HCT116 (cell line): ENCODE data around the gene BAIAP2L1. TPM values are rescaled to one million over a fixed set of nuclear protein-coding genes. Genes with fewer than 3 reads are reported as not detected.

Experiments used
- ATAC-seq: fragments of 200-7000 bp; cut with Tn5 transposase; 2 replicates; pipeline ENCODE4 v1.9.1; 2020; ENCODE audit warnings: mild to moderate bottlenecking, moderate library complexity
- BruUV-seq: library from RNA; stranded (reverse); fragments of 400-500 nt; replicated peaks from 2 replicates; lab custom pipeline; 2021; lab: Mats Ljungman, UMichigan
- CTCF ChIA-PET: fragments of 300-600 bp; sonication (Branson Sonifier 250); formaldehyde crosslinking; loops from one replicate; lab custom pipeline; 2021; ENCODE audit warnings: antibody characterized with exemption; lab: Charles Lee
- POLR2A ChIA-PET: fragments of 300-600, 350-600 bp; sonication (Branson Sonifier 250); formaldehyde crosslinking; loops from one replicate; lab custom pipeline; 2021; ENCODE audit warnings: antibody characterized with exemption; lab: Charles Lee
- RAD21 ChIA-PET, 2 experiments: fragments of 300-600 bp; sonication (Branson Sonifier 250); formaldehyde crosslinking; loops; one replicate each; lab custom pipeline; 2023; ENCODE audit warnings: low total read pairs in 2 of 2; ENCODE audit not compliant: uncharacterized antibody in 2 of 2, unreplicated experiment in 2 of 2, low non-redundant PET in 1 of 2; lab: Charles Lee
- DNase-seq: peaks from one replicate; pipeline ENCODE4 v3.0.0-alpha.2; 2010; ENCODE audit warnings: low read depth, low spot score
- H2AFZ ChIP-seq: fragments of 200-600 bp; shearing (Covaris generic), sonication (generic); 2 replicates; pipeline ENCODE4 v1.6.1; 2017; ENCODE audit warnings: low read depth, mixed run types, mixed read lengths, antibody characterized with exemption, low read length; ENCODE audit not compliant: poor library complexity, severe bottlenecking
- H3K27ac ChIP-seq: 2 replicates; pipeline ENCODE4 v1.5.1; 2012; ENCODE audit warnings: low read depth, low read length
- H3K27me3 ChIP-seq: fragments of 200-600 bp; sonication (generic); 2 replicates; pipeline ENCODE4 v1.6.1; 2016; ENCODE audit warnings: mixed run types, low read length, mixed read lengths; ENCODE audit not compliant: insufficient read depth
- H3K36me3 ChIP-seq, 2 experiments: fragments of 200-500 bp in 1 of 2; fragments of 200-600 bp in 1 of 2; sonication (Bioruptor generic) in 1 of 2; sonication (generic) in 1 of 2; 2 replicates each; pipeline versions ENCODE4 v1.5.1 to v1.6.1; 2014 to 2016; ENCODE audit warnings: low read length in 2 of 2, inconsistent platforms in 1 of 2, mixed read lengths in 1 of 2, mixed run types in 1 of 2; ENCODE audit not compliant: insufficient read depth in 2 of 2, control insufficient read depth in 1 of 2
- H3K4me1 ChIP-seq, 2 experiments: fragments of 200-600 bp in 1 of 2; sonication (generic) in 1 of 2; 2 replicates each; pipeline versions ENCODE4 v1.5.1 to v1.6.1; 2012 to 2017; ENCODE audit warnings: low read length in 2 of 2, inconsistent platforms in 1 of 2, mild to moderate bottlenecking in 1 of 2, mixed read lengths in 1 of 2, mixed run types in 1 of 2, moderate library complexity in 1 of 2; ENCODE audit not compliant: insufficient read depth in 2 of 2, control insufficient read depth in 1 of 2
- H3K4me2 ChIP-seq: fragments of 200-600 bp; sonication (generic); 2 replicates; pipeline ENCODE4 v1.6.1; 2017; ENCODE audit warnings: mixed run types, low read length, mixed read lengths
- H3K4me3 ChIP-seq, 2 experiments: fragments of 200-600 bp in 1 of 2; sonication (generic) in 1 of 2; replicated peaks in 1 of 2; 2 replicates each; pipeline ENCODE4 v1.5.1; 2011 to 2016; ENCODE audit warnings: low read length in 2 of 2, control low read depth in 1 of 2, low read depth in 1 of 2, mild to moderate bottlenecking in 1 of 2, mixed read lengths in 1 of 2, mixed run types in 1 of 2
- H3K79me2 ChIP-seq: fragments of 200-600 bp; sonication (generic); 2 replicates; pipeline ENCODE4 v1.6.1; 2017; ENCODE audit warnings: mild to moderate bottlenecking, mixed run types, low read length, moderate library complexity, mixed read lengths; ENCODE audit not compliant: insufficient read depth
- H3K9ac ChIP-seq: fragments of 200-600 bp; sonication (generic); 2 replicates; pipeline ENCODE4 v1.6.1; 2016; ENCODE audit warnings: low read length, mixed read lengths
- H3K9me2 ChIP-seq: fragments of 200-600 bp; sonication (generic), shearing (Covaris generic); 2 replicates; pipeline ENCODE4 v1.6.1; 2017; ENCODE audit warnings: mixed run types, mild to moderate bottlenecking, moderate library complexity; ENCODE audit not compliant: insufficient read depth
- H3K9me3 ChIP-seq, 2 experiments: fragments of 200-500 bp in 1 of 2; fragments of 200-600 bp in 1 of 2; sonication (Bioruptor generic) in 1 of 2; sonication (generic) in 1 of 2; 2 replicates each; pipeline ENCODE4 v1.6.1; 2014 to 2017; ENCODE audit warnings: low read length in 2 of 2, mixed read lengths in 2 of 2, inconsistent platforms in 1 of 2, low read depth in 1 of 2, mild to moderate bottlenecking in 1 of 2, mixed run types in 1 of 2, moderate library complexity in 1 of 2; ENCODE audit not compliant: control insufficient read depth in 1 of 2, insufficient read depth in 1 of 2
- H4K20me1 ChIP-seq: fragments of 200-600 bp; sonication (generic), shearing (Covaris generic); 2 replicates; pipeline ENCODE4 v1.6.1; 2017; ENCODE audit warnings: mixed run types, mild to moderate bottlenecking, moderate library complexity; ENCODE audit not compliant: insufficient read depth
- CTCF ChIP-seq, 3 experiments: fragments of 200-600 bp in 1 of 3; sonication (generic) in 1 of 3; IDR thresholded peaks in 2 of 3; conservative IDR thresholded peaks in 1 of 3; 2 replicates each; pipeline ENCODE4 v1.5.1; 2012 to 2017; ENCODE audit warnings: low read depth in 2 of 3, low read length in 2 of 3, antibody characterized with exemption in 1 of 3, borderline replicate concordance in 1 of 3, control low read depth in 1 of 3, mild to moderate bottlenecking in 1 of 3, mixed read lengths in 1 of 3, mixed run types in 1 of 3, moderate library complexity in 1 of 3; ENCODE audit not compliant: insufficient read depth in 1 of 3
- ELF1 ChIP-seq: IDR thresholded peaks from 2 replicates; pipeline ENCODE4 v1.6.1; 2012; ENCODE audit warnings: low read depth, borderline replicate concordance
- FOSL1 ChIP-seq: IDR thresholded peaks from 2 replicates; pipeline ENCODE4 v1.6.1; 2012; ENCODE audit warnings: low read depth
- MAX ChIP-seq: IDR thresholded peaks from 2 replicates; pipeline ENCODE4 v1.6.1; 2012
- POLR2A ChIP-seq: IDR thresholded peaks from 2 replicates; pipeline ENCODE4 v1.7.0; 2011; ENCODE audit warnings: borderline replicate concordance; ENCODE audit not compliant: insufficient read depth, insufficient read length; ENCODE audit errors: extremely low read depth
- POLR2AphosphoS5 ChIP-seq: IDR thresholded peaks from 2 replicates; pipeline ENCODE4 v1.6.1; 2011; ENCODE audit warnings: mild to moderate bottlenecking, low read depth, low read length, moderate library complexity
- RAD21 ChIP-seq: IDR thresholded peaks from 2 replicates; pipeline ENCODE4 v1.6.1; 2012; ENCODE audit warnings: low read depth, mild to moderate bottlenecking
- SIN3A ChIP-seq: IDR thresholded peaks from 2 replicates; pipeline ENCODE4 v1.6.1; 2012; ENCODE audit warnings: low read depth
- SP1 ChIP-seq: IDR thresholded peaks from 2 replicates; pipeline ENCODE4 v1.6.1; 2012; ENCODE audit warnings: low read depth
- ZNF274 ChIP-seq: fragments of 200-500 bp; sonication (Bioruptor generic); IDR thresholded peaks from 2 replicates; pipeline ENCODE4 v1.6.1; 2014; ENCODE audit warnings: mild to moderate bottlenecking, low read depth, low read length, inconsistent platforms
- intact Hi-C: fragments of 100-400 bp; cut with micrococcal nuclease; formaldehyde crosslinking; loops from 2 replicates; pipeline ENCODE4 v1.10.0; 2022
- total RNA-seq: library from RNA; stranded (reverse); gene quantifications from one replicate; pipeline ENCODE4 v1.2.1, GENCODE V29; 2021; ENCODE audit not compliant: unreplicated experiment
- TF ChIP-seq, protein P1 (sequence below): IDR thresholded peaks from 2 replicates; pipeline ENCODE4 v1.6.1; 2012
- TF ChIP-seq, protein P2 (sequence below): IDR thresholded peaks from 2 replicates; pipeline ENCODE4 v1.6.1; 2011; ENCODE audit warnings: mild to moderate bottlenecking, low read length, moderate library complexity; ENCODE audit not compliant: insufficient replicate concordance; ENCODE audit errors: extremely low read depth

The BAIAP2L1 gene
- total RNA-seq, 1 experiment from 2014 or later, result 61.2 TPM

GRCh38 chr7:98254951-98255610 is 145.8 kb downstream of the BAIAP2L1 start:
- H3K27me3 ChIP-seq, result no peaks in the 10 kb centered on the region
- H3K4me1 ChIP-seq, result peaks cover 14 to 22% of the 10 kb centered on the region in 2 experiments
- H3K79me2 ChIP-seq, result peaks cover 31% of the 10 kb centered on the region
- no peak overlapping the region for H3K4me3 ChIP-seq
- POLR2A ChIA-PET, result no interaction called here
- no peak for ATAC-seq
- TF ChIP-seq, protein P1, sequence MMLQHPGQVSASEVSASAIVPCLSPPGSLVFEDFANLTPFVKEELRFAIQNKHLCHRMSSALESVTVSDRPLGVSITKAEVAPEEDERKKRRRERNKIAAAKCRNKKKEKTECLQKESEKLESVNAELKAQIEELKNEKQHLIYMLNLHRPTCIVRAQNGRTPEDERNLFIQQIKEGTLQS, result no peak
- TF ChIP-seq POLR2AphosphoS5 (no peak), SIN3A (no peak), POLR2A (no peak), ZNF274 (no peak)
- CTCF ChIA-PET, result interaction anchor here (1.3 kb wide), 1 partner anchor 11 kb away, joined by 3 read pairs; no protein-coding TSS in a partner anchor
- H4K20me1 ChIP-seq, result no peaks in the 10 kb centered on the region
- no peak overlapping the region for H3K4me2 ChIP-seq
- intact Hi-C loops, result no loop called here
- no peak overlapping the region for H3K9ac ChIP-seq
- no TSS peak for BruUV-seq
- RAD21 ChIA-PET, result no interaction called here
- no peak for DNase-seq
- H3K9me2 ChIP-seq, result no peaks in the 10 kb centered on the region
- no peaks in the 10 kb centered on the region for H3K36me3 ChIP-seq
- H3K27ac ChIP-seq, result no peak overlapping the region
- no peak overlapping the region for H2AFZ ChIP-seq
- H3K9me3 ChIP-seq, result no peaks in the 10 kb centered on the region

DNA sequence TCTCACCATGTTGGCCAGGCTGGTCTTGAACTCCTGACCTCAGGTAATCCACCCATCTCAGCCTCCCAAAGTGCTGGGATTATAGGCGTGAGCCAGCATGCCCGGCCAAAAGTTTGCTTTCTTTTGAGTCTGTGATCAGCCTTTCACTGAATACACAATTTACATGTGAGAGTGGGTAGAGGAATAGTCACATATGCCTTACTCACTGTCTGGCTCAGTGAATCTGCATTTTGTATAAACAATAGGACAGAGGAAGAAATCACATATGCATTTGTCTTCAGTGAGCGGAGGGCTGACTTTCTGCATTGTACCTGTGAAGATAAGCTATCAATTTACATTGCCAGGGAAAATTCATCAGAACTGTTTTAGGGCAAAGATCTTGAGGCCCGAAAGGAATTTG is 146.4 kb downstream of the BAIAP2L1 start:
- no peak overlapping the region for H3K9ac ChIP-seq
- ChIA-PET CTCF (interaction anchor here (1.3 kb wide), 1 partner anchor 12 kb away, joined by 3 read pairs; no protein-coding TSS in a partner anchor), RAD21 (no interaction called here), POLR2A (no interaction called here)
- H3K27me3 ChIP-seq, result no peaks in the 10 kb centered on the region
- TF ChIP-seq, protein P1, result no peak
- TF ChIP-seq ZNF274 (no peak), MAX (no peak), FOSL1 (no peak), SP1 (no peak), POLR2A (no peak), SIN3A (no peak), CTCF (IDR thresholded peaks at IDR 0.05 in 2 of 3, conservative IDR thresholded peaks at IDR 0.05 in 1 of 3; ENCODE audit: borderline replicate concordance in 1 of 3, insufficient read depth in 1 of 3, low read depth in 2 of 3, low read length in 2 of 3) (no peak), ELF1 (no peak), RAD21 (no peak), POLR2AphosphoS5 (no peak)
- TF ChIP-seq, protein P2, sequence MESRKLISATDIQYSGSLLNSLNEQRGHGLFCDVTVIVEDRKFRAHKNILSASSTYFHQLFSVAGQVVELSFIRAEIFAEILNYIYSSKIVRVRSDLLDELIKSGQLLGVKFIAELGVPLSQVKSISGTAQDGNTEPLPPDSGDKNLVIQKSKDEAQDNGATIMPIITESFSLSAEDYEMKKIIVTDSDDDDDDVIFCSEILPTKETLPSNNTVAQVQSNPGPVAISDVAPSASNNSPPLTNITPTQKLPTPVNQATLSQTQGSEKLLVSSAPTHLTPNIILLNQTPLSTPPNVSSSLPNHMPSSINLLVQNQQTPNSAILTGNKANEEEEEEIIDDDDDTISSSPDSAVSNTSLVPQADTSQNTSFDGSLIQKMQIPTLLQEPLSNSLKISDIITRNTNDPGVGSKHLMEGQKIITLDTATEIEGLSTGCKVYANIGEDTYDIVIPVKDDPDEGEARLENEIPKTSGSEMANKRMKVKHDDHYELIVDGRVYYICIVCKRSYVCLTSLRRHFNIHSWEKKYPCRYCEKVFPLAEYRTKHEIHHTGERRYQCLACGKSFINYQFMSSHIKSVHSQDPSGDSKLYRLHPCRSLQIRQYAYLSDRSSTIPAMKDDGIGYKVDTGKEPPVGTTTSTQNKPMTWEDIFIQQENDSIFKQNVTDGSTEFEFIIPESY, result no peak
- H3K9me2 ChIP-seq, result no peaks in the 10 kb centered on the region
- intact Hi-C loops, result no loop called here
- no peaks in the 10 kb centered on the region for H3K36me3 ChIP-seq
- DNase-seq, result no peak
- no peak overlapping the region for H3K4me3 ChIP-seq
- ATAC-seq, result no peak
- H3K27ac ChIP-seq, result no peak overlapping the region
- H3K4me2 ChIP-seq, result no peak overlapping the region
- H3K79me2 ChIP-seq, result peaks cover 31% of the 10 kb centered on the region
- peaks cover 14 to 22% of the 10 kb centered on the region in 2 experiments for H3K4me1 ChIP-seq
- H4K20me1 ChIP-seq, result no peaks in the 10 kb centered on the region
- BruUV-seq, result no TSS peak
- H3K9me3 ChIP-seq, result no peaks in the 10 kb centered on the region
- H2AFZ ChIP-seq, result no peak overlapping the region
